Neural progenitor cell (in vitro differentiated cells): Measurements from ENCODE around the gene RETN. TPM values are rescaled to one million over a fixed set of nuclear protein-coding genes. Genes with fewer than 3 reads are reported as not detected.

ENCODE experiments used
- DNase-seq: peaks from one replicate; pipeline ENCODE4 v3.0.0-alpha.2; 2016; ENCODE audit warnings: low spot score
- H2AFZ ChIP-seq: fragments of 200-600 bp; sonication (generic); replicated peaks from 2 replicates; pipeline ENCODE4 v1.6.1; 2016; ENCODE audit warnings: antibody characterized with exemption
- H3F3A ChIP-seq: fragments of 200-600 bp; sonication (generic); 2 replicates; pipeline ENCODE4 v1.6.1; 2016; ENCODE audit warnings: antibody characterized with exemption, low read depth
- H3K27ac ChIP-seq: fragments of 200-600 bp; sonication (generic); 2 replicates; pipeline ENCODE4 v1.5.1; 2016; ENCODE audit warnings: mild to moderate bottlenecking
- H3K27me3 ChIP-seq: fragments of 200-600 bp; sonication (generic); 2 replicates; pipeline ENCODE4 v1.6.1; 2016; ENCODE audit warnings: mild to moderate bottlenecking, moderate library complexity
- H3K36me3 ChIP-seq: fragments of 200-600 bp; sonication (generic); 2 replicates; pipeline ENCODE4 v1.5.1; 2016
- H3K4me1 ChIP-seq: fragments of 200-600 bp; sonication (generic); 2 replicates; pipeline ENCODE4 v1.6.1; 2016; ENCODE audit warnings: mixed run types
- H3K4me2 ChIP-seq: fragments of 200-600 bp; sonication (generic); 2 replicates; pipeline ENCODE4 v1.6.1; 2016
- H3K4me3 ChIP-seq: fragments of 200-600 bp; sonication (generic); 2 replicates; pipeline ENCODE4 v1.5.1; 2016
- H3K79me2 ChIP-seq: fragments of 200-600 bp; sonication (generic); 2 replicates; pipeline ENCODE4 v1.6.1; 2016; ENCODE audit warnings: low read depth
- H3K9ac ChIP-seq: fragments of 200-600 bp; sonication (generic); 2 replicates; pipeline ENCODE4 v1.6.1; 2016
- H3K9me3 ChIP-seq: fragments of 200-600 bp; sonication (generic); 2 replicates; pipeline ENCODE4 v1.5.1; 2016; ENCODE audit warnings: low read depth
- H4K20me1 ChIP-seq: fragments of 200-600 bp; sonication (generic); 2 replicates; pipeline ENCODE4 v1.6.1; 2016; ENCODE audit warnings: low read depth
- H3K27ac Mint-ChIP-seq: 3 replicates; pipeline ENCODE4 v1.8.0; 2021; ENCODE audit warnings: mixed read lengths
- H3K27me3 Mint-ChIP-seq: 2 replicates; pipeline ENCODE4 v1.8.0; 2022; ENCODE audit warnings: low read depth, mild to moderate bottlenecking, inconsistent platforms, moderate library complexity, mixed read lengths; ENCODE audit not compliant: insufficient read depth
- H3K36me3 Mint-ChIP-seq: 3 replicates; pipeline ENCODE4 v1.8.0; 2021; ENCODE audit warnings: mixed read lengths
- H3K4me1 Mint-ChIP-seq: 3 replicates; pipeline ENCODE4 v1.8.0; 2021; ENCODE audit warnings: mixed read lengths
- H3K4me3 Mint-ChIP-seq: 3 replicates; pipeline ENCODE4 v1.8.0; 2021; ENCODE audit warnings: mild to moderate bottlenecking, moderate library complexity, mixed read lengths
- H3K9me3 Mint-ChIP-seq: 3 replicates; pipeline ENCODE4 v1.8.0; 2020; ENCODE audit warnings: mixed read lengths
- EZH2 ChIP-seq: fragments of 200-600 bp; sonication (generic); IDR thresholded peaks from 2 replicates; pipeline ENCODE4 v1.6.1; 2017; ENCODE audit warnings: antibody characterized with exemption, mild to moderate bottlenecking, moderate library complexity
- EZH2phosphoT487 ChIP-seq: fragments of 200-600 bp; sonication (generic); IDR thresholded peaks from 2 replicates; pipeline ENCODE4 v1.6.1; 2017; ENCODE audit warnings: antibody characterized with exemption
- total RNA-seq: library from RNA; depleted of rRNA; stranded (reverse); fragments of >200 nt; gene quantifications from 2 replicates; pipeline ENCODE4 v1.2.3, GENCODE V29; 2015; ENCODE audit warnings: low replicate concordance
- TF ChIP-seq, protein P1 (sequence below): fragments of 200-600 bp; sonication (generic); IDR thresholded peaks from 2 replicates; pipeline ENCODE4 v1.5.1; 2017; ENCODE audit warnings: antibody characterized with exemption, mild to moderate bottlenecking

RETN gene
- total RNA-seq, 1 donor from 2014 or later, result not detected

GRCh38 chr19:7670150-7670783 is 1.4 kb downstream of the RETN start:
- H3K36me3 ChIP-seq, result no peaks in the 10 kb centered on the region
- DNase-seq, result peak; percentile 69
- no peaks in the 10 kb centered on the region for H3K79me2 ChIP-seq
- peak overlapping the region; percentile 85 for H3K4me2 ChIP-seq
- no peak overlapping the region for H3K27ac ChIP-seq
- Mint-ChIP-seq H3K27me3 (peaks cover 37% of the 10 kb centered on the region), H3K27ac (no peak overlapping the region), H3K36me3 (no peaks in the 10 kb centered on the region), H3K9me3 (peaks cover 2% of the 10 kb centered on the region), H3K4me3 (peak overlapping the region; percentile 80), H3K4me1 (peaks cover 5% of the 10 kb centered on the region)
- no peaks in the 10 kb centered on the region for H4K20me1 ChIP-seq
- no peak overlapping the region for H3K9ac ChIP-seq
- TF ChIP-seq EZH2 (no peak), EZH2phosphoT487 (no peak)
- TF ChIP-seq, protein P1, sequence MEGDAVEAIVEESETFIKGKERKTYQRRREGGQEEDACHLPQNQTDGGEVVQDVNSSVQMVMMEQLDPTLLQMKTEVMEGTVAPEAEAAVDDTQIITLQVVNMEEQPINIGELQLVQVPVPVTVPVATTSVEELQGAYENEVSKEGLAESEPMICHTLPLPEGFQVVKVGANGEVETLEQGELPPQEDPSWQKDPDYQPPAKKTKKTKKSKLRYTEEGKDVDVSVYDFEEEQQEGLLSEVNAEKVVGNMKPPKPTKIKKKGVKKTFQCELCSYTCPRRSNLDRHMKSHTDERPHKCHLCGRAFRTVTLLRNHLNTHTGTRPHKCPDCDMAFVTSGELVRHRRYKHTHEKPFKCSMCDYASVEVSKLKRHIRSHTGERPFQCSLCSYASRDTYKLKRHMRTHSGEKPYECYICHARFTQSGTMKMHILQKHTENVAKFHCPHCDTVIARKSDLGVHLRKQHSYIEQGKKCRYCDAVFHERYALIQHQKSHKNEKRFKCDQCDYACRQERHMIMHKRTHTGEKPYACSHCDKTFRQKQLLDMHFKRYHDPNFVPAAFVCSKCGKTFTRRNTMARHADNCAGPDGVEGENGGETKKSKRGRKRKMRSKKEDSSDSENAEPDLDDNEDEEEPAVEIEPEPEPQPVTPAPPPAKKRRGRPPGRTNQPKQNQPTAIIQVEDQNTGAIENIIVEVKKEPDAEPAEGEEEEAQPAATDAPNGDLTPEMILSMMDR, result no peak
- peak overlapping the region; percentile 55 for H3K4me3 ChIP-seq
- peaks cover 7% of the 10 kb centered on the region for H3K4me1 ChIP-seq
- no peaks in the 10 kb centered on the region for H3K9me3 ChIP-seq
- peaks cover 93% of the 10 kb centered on the region for H3K27me3 ChIP-seq
- peak overlapping the region; percentile 95 for H2AFZ ChIP-seq
- peaks cover 4% of the 10 kb centered on the region for H3F3A ChIP-seq

DNA sequence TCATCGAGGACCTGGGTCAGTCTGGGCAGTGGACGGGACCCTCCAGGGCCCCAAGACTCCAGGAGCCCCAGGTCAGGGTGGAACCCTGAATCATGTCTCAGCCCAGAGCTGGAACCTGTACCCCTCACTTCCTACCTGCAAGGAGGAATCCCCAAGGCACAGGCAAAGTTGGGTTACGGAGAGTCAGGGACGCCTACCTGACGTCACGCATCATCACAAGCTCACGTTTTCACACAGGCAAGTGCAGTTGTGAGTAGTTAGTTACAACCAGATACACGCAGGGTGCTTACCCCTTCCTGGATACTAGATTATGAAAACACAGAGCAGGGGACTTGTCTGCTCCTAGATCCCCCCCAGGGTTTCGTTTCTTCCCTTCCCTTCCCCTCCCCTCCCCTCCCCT is 1.9 kb downstream of the RETN start:
- H3K9me3 Mint-ChIP-seq, result peaks cover 2% of the 10 kb centered on the region
- peak overlapping the region; percentile 95 for H2AFZ ChIP-seq
- H3K27me3 Mint-ChIP-seq, result peaks cover 37% of the 10 kb centered on the region
- no peak overlapping the region for H3K9ac ChIP-seq
- H3K27me3 ChIP-seq, result peaks cover 96% of the 10 kb centered on the region
- H3K36me3 ChIP-seq, result no peaks in the 10 kb centered on the region
- no peaks in the 10 kb centered on the region for H3K36me3 Mint-ChIP-seq
- H3K9me3 ChIP-seq, result no peaks in the 10 kb centered on the region
- DNase-seq, result no peak
- H3K4me1 Mint-ChIP-seq, result peaks cover 5% of the 10 kb centered on the region
- H3K4me3 Mint-ChIP-seq, result peak overlapping the region; percentile 80
- peaks cover 7% of the 10 kb centered on the region for H3K4me1 ChIP-seq
- TF ChIP-seq EZH2phosphoT487 (no peak), EZH2 (no peak)
- TF ChIP-seq, protein P1, result no peak
- peaks cover 4% of the 10 kb centered on the region for H3F3A ChIP-seq
- peak overlapping the region; percentile 55 for H3K4me3 ChIP-seq
- no peak overlapping the region for H3K27ac Mint-ChIP-seq
- H3K79me2 ChIP-seq, result no peaks in the 10 kb centered on the region
- no peak overlapping the region for H3K27ac ChIP-seq
- H4K20me1 ChIP-seq, result no peaks in the 10 kb centered on the region
- H3K4me2 ChIP-seq, result peak overlapping the region; percentile 85

DNA sequence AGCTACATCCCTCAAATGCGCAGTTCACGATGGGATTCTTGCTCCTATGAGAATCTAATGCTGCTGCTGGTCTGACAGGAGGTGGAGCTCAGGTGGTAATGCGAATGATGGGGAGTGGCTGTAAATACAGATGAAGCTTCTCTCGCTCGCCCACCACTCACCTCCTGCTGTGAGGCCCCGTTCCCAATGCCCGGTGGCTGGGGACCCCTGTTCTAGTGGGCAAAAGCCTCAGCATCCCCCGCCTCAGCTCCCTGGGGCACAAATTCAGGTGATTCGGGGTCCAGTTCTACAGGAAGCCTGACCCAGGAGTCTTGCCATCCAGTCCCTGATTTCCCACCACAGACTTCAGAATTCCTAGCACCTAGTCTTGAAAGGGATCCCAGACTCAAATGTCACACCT is 3.7 kb downstream of the RETN start:
- Histone ChIP-seq H3K4me2 (no peak overlapping the region), H3K9ac (no peak overlapping the region), H2AFZ (no peak overlapping the region), H3K9me3 (no peaks in the 10 kb centered on the region), H3F3A (peaks cover 4% of the 10 kb centered on the region), H3K4me3 (no peak overlapping the region), H3K4me1 (peaks cover 7% of the 10 kb centered on the region), H3K36me3 (no peaks in the 10 kb centered on the region), H4K20me1 (no peaks in the 10 kb centered on the region), H3K27ac (no peak overlapping the region), H3K27me3 (peaks cover 99% of the 10 kb centered on the region), H3K79me2 (no peaks in the 10 kb centered on the region)
- Mint-ChIP-seq H3K9me3 (peaks cover 2% of the 10 kb centered on the region), H3K4me3 (no peak overlapping the region), H3K4me1 (peaks cover 5% of the 10 kb centered on the region), H3K27me3 (peaks cover 42% of the 10 kb centered on the region), H3K36me3 (no peaks in the 10 kb centered on the region), H3K27ac (no peak overlapping the region)
- TF ChIP-seq, protein P1, result no peak
- TF ChIP-seq EZH2phosphoT487 (no peak), EZH2 (no peak)
- DNase-seq, result no peak
